Activated T-helper 9 cell treated with anti-CD3 and anti-CD28 coated beads, Interleukin-2, amount 50 U/mL, for 16 hours (primary cell): ENCODE measurements around the gene RALY.

Experiments
- DNase-seq: peaks from one replicate; pipeline ENCODE4 v3.0.0-alpha.2; 2020; ENCODE audit warnings: low read depth

Gene RALY

DNA sequence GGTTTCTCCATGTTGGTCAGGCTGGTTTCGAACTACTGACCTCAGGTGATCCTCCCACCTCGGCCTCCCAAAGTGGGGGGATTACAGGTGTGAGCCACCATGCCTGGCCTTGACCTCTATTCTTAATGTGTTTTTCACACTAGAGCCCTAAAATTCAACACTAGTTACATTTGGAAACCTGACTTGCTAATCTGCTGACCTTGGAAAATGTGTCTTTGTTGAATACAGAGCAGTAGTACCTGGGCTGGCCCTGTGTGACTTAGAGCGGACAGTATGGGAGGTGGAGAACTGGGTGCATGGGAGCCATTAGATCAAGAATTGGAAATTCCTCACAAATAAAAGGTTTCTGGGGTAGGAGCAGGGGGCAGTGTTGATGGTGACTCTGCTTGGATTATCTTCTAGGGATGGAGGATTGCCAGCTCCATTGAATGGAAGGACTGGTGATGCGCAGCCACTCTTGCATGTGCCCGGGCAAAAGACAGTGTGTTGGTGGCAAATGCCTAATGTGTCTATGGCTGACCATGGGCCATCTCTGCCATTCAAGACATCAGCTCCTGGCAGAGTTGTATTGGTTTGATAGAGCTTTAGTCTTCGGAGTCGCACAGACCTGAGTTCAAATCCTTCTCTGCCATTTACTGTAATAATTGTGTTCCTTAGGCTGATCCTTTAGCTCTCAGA, 53.4 kb downstream of the RALY start:
- DNase-seq, result no peak

DNA sequence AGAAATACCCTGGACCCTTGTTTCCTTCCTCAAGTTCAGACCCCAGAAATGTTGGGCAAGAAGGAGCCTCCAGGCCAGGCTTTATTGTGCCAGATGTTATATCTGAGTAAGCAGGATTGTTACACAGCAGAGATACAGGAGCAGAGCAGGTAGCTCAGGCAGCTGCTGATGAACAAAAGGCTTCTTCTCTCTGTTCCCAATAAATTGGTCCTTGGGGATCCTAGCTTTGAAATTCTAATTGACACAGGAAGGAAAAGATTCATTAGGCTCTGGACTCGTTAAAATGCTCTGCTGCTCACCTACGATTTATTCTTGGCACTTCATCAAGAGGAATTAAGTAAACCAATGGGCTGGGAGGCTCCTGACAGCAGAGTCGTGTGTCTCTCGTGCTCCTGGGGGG, 54.2 kb downstream of the RALY start:
- DNase-seq, result no peak

DNA sequence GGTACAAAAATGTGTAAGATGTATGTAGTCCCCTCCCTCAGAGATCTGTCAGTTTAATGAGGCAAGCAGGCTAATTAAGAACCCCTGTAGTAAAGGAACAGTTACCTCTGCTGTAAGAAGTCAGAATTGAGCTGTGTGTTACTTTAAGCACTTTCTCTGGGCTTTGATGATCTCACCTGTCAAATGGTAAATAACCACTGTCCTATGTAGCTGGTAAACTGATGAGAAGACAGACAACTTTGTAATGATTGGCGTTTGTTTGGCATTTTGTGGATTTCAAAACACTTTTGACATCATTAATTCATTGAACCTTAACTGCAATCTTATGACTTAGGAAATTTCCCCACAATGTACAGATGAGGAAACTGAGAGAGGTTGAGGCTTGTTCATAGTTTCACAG, 55.7 kb downstream of the RALY start:
- DNase-seq, result no peak

DNA sequence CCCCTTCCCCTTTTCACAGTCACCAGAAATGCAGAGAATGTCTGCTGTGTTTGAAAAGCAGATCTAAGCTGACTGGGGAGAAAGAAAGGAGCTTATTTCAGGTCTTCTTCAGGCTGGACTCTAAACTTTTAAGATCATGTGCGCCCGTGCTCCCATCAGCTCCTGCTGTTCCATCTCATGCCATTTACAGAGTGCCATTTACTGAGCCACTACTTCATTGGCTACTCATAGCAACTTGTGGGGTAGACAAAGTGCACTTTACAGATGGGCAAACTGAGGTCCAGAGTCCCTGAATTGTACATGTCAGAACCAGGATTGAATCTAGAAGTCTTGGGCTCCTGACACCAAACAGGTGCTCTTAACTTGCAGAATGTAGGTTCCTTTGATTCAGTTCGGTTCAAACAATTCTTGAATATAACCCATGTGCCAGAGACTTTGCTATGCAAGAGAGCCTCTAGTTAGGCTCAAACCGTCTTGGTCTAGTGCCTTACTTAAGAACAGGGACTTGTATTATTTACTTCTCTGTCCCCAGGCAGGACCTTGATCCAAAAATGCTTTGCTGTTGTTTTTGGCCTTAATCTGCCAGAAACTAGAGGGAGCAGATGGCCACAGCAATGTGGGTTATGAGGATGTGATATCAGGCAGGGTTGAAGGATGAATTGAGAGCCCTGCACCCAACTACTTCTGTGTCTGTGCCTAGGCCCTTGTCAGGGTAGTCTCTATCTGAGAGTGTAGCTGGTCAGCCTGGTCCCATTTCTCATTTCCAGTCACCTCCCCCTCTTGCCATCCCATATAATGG, 56.4 kb downstream of the RALY start:
- no peak for DNase-seq

DNA sequence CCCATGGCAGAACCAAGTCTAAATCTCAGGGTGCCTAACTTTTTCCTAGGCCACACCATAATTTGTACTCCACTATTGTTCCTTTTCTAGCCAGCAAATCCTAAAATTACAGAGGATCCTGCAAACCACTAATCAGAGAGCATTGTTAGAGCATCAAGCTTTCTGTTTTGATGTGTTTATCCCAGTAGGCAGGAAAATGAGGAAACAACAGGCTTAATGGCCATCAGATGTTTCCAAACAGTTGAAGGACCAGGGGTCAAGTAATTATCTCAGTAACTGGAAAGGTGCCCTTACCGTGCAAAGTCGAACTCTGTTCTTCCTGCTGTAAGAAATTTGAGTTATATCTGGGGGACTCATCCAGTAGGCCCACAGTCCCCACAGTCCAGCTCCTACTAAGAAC, 58.7 kb downstream of the RALY start:
- DNase-seq, result no peak

DNA sequence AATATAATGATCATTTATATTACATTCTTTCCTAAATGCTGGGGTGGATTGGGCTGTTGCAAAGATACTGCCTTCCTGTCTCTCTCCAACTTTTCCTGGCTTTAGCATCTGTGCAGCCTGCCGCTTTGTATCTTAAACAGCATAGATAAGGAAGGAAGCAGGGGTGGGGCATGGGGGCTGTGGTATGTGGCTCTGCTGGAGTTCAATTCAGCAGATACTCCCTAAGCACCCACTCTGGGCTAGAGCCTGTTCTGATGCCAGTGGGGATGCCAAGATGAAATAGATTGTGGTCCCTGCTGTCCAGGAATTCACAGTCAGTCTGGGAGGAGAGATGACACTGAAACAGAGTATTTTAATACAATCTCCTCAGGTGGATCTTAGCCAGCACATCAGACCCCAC, 61.6 kb downstream of the RALY start:
- no peak for DNase-seq

DNA sequence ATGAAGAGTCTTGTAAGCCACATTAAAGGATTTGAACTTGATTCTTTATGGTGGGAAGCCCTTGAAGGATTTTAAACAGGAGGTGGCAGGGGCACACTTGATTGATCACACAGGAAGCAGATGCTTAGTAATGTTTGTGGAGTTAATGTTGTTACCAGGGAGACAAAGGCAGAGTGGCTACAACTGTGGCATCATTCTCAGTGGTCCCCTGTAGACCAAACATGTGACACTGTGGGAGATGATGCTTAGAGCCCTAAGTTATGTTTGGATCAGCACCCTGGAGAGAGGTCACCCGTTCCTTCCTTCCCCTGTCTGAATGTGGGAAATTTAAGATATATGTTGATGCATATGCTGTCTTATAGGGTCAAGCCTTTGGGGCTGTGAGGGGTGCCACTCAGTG, 65.1 kb downstream of the RALY start:
- no peak for DNase-seq

DNA sequence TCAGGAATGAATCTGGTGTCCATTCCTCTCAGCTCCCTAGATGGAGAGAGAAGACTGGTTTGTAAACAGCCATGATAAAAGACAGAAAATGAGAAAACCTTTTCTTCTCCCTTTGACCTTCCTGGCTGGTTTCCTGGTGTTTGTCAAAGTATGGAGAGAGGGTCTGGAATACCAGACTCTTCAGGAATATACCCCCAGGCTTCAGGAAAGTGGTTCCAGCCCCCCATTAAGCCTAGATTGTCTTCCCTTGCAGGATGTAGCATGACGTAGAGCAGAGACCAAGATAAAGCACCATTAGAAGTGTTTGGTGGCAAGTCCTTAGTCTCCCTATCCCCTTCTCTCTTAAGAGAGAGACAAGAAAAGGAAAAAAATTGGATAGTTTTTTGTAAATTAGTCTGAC, 67.3 kb downstream of the RALY start:
- DNase-seq, result no peak

DNA sequence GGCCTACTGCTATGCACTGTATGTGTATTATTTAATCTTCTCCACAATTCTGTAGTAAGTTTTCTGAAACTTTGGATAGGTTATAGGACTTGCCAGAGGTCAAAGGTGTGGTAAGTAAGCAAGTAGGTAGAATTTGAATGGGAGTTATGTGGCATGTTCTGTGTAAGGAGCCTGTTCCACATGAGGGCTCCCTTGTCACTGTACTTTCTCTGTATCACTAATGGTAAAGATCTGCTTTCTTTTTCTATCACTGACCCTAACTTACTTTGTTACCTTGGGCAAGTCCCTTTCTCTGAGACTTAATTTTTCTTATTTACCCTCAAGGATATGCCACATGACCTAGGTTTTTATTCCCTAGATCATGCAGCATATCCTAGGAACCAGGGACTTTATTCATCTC, 68.0 kb downstream of the RALY start:
- no peak for DNase-seq

DNA sequence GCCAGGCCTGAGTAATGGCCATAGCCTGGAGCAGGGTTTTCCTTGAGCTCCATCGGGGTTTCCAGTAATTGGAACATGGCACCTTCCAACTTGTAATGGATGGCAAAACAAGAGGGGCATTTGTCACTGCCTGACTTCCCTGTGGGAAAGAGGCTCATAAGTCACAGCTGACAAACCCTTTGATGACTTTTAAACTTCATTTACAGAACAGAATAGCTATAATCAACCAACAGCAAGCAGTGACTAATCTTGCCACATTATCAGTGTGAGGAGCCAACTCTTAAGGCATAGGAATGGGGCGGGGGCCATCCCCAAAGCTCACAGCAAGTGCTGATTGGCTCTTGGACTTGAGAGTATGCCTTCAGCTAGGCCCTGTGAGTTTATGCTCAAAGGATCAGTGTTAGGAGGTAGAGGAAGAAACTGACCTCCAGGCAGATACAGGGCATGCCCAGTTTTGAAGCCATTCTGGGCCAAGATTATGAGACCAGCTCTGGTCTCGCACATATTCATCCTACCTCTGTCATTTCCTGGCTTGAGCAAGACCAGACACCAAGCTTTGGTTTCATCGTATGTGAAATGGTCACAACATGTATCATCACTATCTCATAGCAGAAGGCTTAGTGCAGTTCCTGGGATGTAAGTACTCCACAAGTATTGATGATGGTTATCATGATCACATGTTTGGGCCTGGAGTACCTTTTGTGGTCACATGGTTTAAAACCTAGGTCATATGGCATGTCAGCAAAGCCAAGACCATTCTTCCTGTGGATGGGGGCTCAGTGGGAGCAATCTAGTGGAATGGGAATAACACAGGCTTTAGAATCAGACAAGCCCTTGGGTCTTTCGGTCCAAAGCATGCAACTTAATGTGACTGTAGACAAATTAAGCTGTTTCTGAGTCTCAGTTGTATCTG, 69.1 kb downstream of the RALY start:
- DNase-seq, result no peak

DNA sequence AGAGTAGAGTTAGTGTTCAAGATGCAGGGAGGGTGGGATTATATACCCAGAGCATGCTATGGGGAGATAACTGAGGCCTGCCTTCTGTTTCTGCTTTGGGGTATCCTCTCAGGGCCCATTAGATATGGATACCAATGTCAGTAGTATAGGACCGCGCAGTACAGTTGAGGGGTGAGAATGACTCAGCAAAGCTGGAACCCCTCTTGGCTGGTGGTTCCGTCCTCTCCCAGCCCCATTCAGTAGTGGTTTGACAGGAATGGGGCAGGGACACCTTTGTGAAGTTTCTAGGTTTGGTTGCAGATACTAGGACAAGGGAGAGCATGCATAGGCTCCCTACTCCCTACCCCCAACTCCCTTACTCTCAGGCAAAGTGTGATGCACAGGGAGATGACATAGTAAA, 70.6 kb downstream of the RALY start:
- DNase-seq, result no peak

DNA sequence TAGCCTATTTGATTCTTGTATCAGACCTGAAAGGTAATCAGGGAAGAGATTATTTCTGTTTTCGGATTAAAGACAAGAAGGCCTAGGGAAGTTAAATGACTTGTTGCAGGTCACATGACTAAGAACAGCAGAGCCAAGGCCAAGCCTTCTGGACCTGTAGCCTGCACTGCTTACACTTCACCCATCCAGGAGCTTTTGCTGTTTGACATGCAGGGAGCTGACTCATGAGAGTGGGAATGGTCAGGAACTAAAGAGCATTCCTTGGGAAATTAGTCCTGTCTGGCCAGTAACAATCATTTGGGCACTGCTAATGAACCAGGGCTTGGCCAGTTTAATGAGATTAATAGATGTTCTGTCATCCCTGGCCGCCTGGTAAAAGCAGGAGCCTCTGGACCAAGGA, 71.5 kb downstream of the RALY start:
- DNase-seq, result no peak

DNA sequence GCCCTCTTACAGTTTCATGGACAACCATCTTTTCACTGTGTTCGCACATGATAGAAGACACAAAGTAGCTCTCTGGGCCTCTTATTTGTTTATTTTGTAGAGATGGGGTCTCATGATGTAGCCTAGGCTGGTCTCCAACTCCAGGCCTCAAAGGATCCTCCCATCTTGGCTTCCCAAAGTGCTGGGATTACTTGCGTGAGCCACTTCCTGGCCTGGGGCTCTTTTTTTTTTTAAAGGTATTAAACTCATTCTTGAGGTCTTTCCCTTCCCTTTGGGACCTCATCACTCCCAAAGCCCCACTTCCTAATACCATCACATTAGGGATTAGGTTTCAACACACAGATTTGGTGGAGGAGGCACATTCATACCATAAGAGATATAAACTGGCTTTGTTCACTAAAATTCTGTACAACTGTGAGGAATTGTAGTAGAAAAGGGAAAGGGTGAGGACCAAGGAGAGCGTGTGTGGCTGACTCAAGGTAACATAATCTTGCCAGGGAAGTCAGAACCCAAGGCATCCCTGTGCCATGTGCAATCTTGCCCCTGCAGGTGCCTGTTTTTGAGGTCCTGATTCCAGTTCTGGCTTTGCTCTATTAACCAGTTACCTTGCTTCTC, 72.9 kb downstream of the RALY start:
- DNase-seq, result no peak

DNA sequence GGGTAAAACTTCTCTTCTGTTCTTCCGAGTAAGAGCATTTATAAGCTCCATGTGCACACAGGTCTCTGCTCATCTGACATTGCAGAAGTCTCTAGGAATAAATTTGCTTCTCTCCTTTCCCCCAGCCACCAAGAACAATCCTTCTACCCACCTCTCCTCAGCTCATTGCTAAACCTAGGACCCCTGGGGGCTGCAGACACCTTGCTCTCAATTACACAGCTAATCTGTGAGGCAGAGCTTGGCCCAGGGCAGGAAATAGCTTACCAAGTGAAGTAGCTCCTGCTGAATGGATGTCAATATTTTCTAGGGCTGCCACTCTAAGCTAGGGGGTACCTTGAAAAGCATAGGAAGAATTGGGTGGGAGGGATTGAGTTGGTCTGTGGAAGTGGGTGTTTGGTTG, 74.3 kb downstream of the RALY start:
- DNase-seq, result no peak

DNA sequence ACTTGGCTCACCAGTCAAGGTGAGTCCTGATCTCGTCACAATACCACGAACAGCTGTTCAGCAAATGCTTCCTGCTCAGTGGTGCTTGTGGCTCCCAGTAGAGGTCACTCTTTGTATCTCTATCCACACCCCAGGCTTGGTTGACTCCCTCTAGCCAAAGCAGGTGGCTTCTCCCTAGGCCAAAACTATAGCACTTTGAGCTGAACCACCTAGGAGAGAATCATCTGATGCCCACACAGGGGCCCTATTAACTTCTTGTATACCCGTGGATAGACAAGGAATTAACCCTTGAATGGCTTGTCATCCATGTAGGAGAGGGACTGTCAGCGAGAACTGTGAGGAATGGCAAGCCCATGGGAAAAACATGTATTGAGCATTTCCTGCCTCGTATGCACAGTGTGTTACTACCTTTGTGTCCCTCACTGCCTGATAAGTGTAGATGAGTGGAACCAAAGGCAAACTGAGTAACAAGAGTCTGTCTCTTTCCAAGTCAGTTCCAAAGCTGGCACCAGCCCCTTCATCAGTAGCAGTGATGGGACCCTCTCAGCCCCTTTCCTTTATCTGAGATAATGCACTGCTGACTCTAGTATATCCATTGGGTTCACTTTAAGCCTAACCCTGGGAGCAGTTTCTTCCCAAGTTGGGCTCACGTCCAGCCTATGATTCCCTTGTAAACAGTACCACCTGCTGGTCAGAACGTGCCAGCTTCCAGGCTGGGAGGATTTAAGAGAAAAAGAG, 75.8 kb downstream of the RALY start:
- peak; percentile 28 for DNase-seq

DNA sequence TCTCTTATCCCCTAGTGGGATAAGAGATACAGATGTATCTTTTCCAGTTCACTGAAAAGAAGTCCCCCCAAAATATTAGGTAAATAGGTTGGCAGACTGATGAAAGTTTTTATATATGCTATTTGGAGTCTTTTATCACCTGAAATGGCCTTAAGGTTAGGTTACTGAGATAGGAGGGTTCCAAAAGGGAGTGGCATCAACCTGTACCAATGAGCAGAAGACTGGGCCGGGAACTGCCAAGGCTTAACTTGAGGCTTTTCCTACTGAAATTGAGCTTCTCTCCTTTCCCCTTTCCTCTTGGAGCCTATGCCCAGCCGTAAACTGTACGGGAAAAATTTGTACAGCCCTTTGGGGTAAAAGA, 76.3 kb downstream of the RALY start:
- DNase-seq, result no peak

DNA sequence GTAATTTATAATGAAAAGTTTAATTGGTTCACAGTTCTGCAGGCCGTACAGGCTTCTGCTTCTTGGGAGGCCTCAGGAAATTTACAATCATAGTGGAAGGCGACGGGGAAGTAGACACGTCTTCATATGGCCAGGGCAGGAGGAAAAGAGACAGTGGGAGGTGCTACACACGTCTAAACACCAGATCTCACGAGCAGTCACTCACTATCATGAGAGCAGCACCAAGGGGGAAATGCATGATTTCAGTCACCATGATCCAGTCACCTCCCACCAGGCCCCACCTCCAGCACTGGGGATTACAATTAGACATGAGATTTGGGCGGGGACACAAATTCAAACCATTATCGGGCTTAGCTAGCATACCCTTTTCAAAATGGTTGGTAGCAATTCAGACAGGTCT, 77.1 kb downstream of the RALY start:
- no peak for DNase-seq

DNA sequence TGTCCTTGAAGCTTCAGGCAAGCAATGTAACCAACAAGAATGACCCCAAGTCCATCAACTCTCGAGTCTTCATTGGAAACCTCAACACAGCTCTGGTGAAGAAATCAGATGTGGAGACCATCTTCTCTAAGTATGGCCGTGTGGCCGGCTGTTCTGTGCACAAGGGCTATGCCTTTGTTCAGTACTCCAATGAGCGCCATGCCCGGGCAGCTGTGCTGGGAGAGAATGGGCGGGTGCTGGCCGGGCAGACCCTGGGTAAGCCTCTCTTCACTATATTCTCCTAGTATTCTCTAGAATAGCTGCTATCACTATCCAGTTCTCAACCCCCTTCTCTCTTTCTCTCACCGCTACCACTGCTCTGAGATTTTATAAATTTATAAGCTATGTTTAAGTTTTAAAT, 78.4 kb downstream of the RALY start:
- DNase-seq, result no peak

DNA sequence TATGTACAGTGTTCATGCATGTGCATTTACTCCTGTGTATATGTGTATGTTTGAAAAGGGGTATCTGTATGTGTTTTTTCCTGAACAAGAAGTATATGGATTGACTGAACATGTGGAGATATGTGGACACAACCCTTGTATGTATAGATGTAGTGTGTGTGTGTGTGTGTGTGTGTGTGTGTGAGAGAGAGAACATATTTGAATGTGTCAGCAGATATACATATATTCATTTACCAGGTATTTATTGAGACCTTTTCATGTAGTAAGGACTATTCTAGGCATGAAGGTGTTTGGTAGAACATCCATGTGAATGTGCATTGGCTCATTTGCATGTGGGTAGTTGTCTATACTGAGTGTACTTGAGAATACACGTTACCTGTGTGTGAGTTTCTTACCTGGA, 79.1 kb downstream of the RALY start:
- DNase-seq, result no peak

DNA sequence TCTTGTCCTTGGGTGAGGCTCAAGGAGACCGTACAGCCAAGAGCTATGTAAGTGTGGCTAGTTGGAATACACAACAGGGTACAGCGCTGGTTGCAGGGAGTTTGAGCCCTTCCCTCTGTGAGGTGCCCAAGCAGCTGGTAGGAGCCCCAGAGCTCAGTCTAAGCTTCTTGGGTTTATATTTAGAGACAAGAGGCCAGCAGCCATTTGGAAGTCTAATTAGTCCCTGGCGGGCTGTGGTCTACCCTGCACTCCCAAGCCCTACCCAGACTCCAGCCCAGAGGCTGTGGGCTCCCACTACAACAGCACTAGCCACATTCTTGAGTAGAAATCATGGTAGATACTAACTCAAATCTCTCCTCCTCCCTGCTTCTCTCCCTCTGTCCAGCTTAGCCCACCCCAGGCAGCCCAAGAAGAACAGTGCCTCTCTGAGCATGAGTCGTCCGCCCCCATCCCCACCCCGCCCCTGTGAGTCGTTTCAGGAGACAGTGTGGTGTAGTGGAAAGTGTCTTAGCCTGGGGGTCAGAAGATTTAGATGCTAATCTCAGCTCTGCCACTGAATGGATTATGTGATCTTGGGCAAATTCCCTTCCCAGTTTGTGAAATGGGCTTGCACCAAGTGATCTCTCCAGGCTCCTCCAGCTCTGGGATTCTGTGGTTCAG, 80.5 kb downstream of the RALY start:
- no peak for DNase-seq

DNA sequence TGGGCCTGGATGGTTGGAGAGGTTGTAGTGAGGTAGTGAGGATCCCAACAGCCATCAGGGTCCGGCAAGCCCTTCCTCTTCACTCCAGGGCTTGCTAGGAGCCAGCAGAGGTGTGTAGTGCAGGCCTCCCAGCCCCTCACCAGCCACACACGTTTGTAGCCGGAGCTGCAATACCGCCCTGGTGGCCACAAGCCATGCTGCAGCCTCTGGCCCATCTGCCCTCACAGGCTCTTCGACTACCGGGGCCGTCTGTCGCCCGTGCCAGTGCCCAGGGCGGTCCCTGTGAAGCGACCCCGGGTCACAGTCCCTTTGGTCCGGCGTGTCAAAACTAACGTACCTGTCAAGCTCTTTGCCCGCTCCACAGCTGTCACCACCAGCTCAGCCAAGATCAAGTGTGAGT, 81.9 kb downstream of the RALY start:
- no peak for DNase-seq
